A673 (cell line): ENCODE measurements around the gene MN1. TPM values are rescaled to one million over a fixed set of nuclear protein-coding genes. Genes with fewer than 3 reads are reported as not detected.

ENCODE experiments used
- BruUV-seq: library from RNA; stranded (reverse); fragments of 400-500 nt; replicated peaks from 2 replicates; lab custom pipeline; 2021; lab: Mats Ljungman, UMichigan
- CTCF ChIA-PET: fragments of 300-600 bp; sonication (Branson Sonifier 250); formaldehyde crosslinking; loops from one replicate; lab custom pipeline; 2022; ENCODE audit warnings: antibody characterized with exemption; lab: Charles Lee
- POLR2A ChIA-PET: fragments of 300-600 bp; sonication (Branson Sonifier 250); formaldehyde crosslinking; loops from one replicate; lab custom pipeline; 2022; ENCODE audit warnings: antibody characterized with exemption; ENCODE audit not compliant: low non-redundant PET; lab: Charles Lee
- DNase-seq: peaks from one replicate; pipeline ENCODE4 v3.0.0-alpha.2; 2015; ENCODE audit warnings: low spot score
- H3K27ac ChIP-seq: fragments of 200-600 bp; sonication (generic); 2 replicates; pipeline ENCODE4 v1.5.1; 2016; ENCODE audit warnings: mixed run types, low read depth, mild to moderate bottlenecking, mixed read lengths, antibody characterized with exemption, low read length; ENCODE audit not compliant: poor library complexity, severe bottlenecking
- H3K27me3 ChIP-seq: fragments of 200-600 bp; sonication (generic); replicated peaks from 2 replicates; pipeline ENCODE4 v1.6.1; 2017; ENCODE audit warnings: mixed run types, low read depth, mild to moderate bottlenecking, mixed read lengths, antibody characterized with exemption, low read length; ENCODE audit not compliant: insufficient read depth, poor library complexity
- H3K36me3 ChIP-seq: fragments of 200-600 bp; sonication (generic); 2 replicates; pipeline ENCODE4 v1.6.1; 2016; ENCODE audit warnings: mixed run types, mild to moderate bottlenecking, mixed read lengths, antibody characterized with exemption, low read length; ENCODE audit not compliant: insufficient read depth, poor library complexity, severe bottlenecking
- H3K4me1 ChIP-seq: fragments of 200-600 bp; sonication (generic); 2 replicates; pipeline ENCODE4 v1.6.1; 2017; ENCODE audit warnings: mixed run types, mild to moderate bottlenecking, mixed read lengths, antibody characterized with exemption, low read length; ENCODE audit not compliant: insufficient read depth, poor library complexity, severe bottlenecking
- H3K4me3 ChIP-seq: fragments of 200-600 bp; sonication (generic); 2 replicates; pipeline ENCODE4 v1.5.1; 2016; ENCODE audit warnings: low read depth, mixed run types, mild to moderate bottlenecking, mixed read lengths, low read length; ENCODE audit not compliant: poor library complexity, severe bottlenecking
- H3K9me3 ChIP-seq: fragments of 200-600 bp; sonication (generic); 2 replicates; pipeline ENCODE4 v1.6.1; 2016; ENCODE audit warnings: mixed run types, low read depth, mild to moderate bottlenecking, mixed read lengths, antibody characterized with exemption, low read length; ENCODE audit not compliant: poor library complexity, severe bottlenecking
- CTCF ChIP-seq: fragments of 300-800, 200-600 bp; sonication (generic); conservative IDR thresholded peaks from 2 replicates; pipeline ENCODE4 v1.5.1; 2017; ENCODE audit warnings: low read depth, mild to moderate bottlenecking, antibody characterized with exemption, low read length, moderate library complexity, mixed read lengths
- EZH2 ChIP-seq: fragments of 200-600 bp; sonication (generic); IDR thresholded peaks from 2 replicates; pipeline ENCODE4 v1.6.1; 2017; ENCODE audit warnings: borderline replicate concordance, low read depth, mild to moderate bottlenecking, mixed read lengths, antibody characterized with exemption, low read length; ENCODE audit not compliant: poor library complexity, severe bottlenecking
- intact Hi-C: fragments of 100-400 bp; cut with micrococcal nuclease; formaldehyde crosslinking; loops from one replicate; pipeline ENCODE4 v1.10.0; 2022; ENCODE audit not compliant: unreplicated experiment
- total RNA-seq: library from RNA; stranded (reverse); gene quantifications from 2 replicates; pipeline ENCODE4 v1.2.3, GENCODE V29; 2021

MN1 gene
- total RNA-seq, 1 experiment from 2014 or later: 8.4 TPM

- no peak for TF ChIP-seq EZH2
- no peak for TF ChIP-seq CTCF
- peaks cover 6% of the 10 kb centered on the region for H3K36me3 ChIP-seq
- BruUV-seq: no TSS peak
- H3K4me3 ChIP-seq: peak overlapping the region; percentile 23
- H3K27ac ChIP-seq: no peak overlapping the region
- intact Hi-C loops: no loop called here
- peaks cover 27% of the 10 kb centered on the region for H3K4me1 ChIP-seq
- POLR2A ChIA-PET: interaction anchor here (0.6 kb wide), 2 partner anchors 74 to 1109 kb away, joined by 11 to 13 read pairs; no protein-coding TSS in a partner anchor
- no peaks in the 10 kb centered on the region for H3K9me3 ChIP-seq
- H3K27me3 ChIP-seq: no peaks in the 10 kb centered on the region
- no peak for DNase-seq
- CTCF ChIA-PET: no interaction called here
Observed at GRCh38 chr22:27795696-27796517, 5.6 kb downstream of the MN1 start.

GRCh38 chr22:27795053-27795452 lies 6.5 kb downstream of the MN1 start:
- Histone ChIP-seq H3K27ac (no peak overlapping the region), H3K9me3 (no peaks in the 10 kb centered on the region), H3K36me3 (peaks cover 6% of the 10 kb centered on the region), H3K27me3 (no peaks in the 10 kb centered on the region), H3K4me3 (no peak overlapping the region), H3K4me1 (peaks cover 36% of the 10 kb centered on the region)
- ChIA-PET POLR2A (no interaction called here), CTCF (no interaction called here)
- intact Hi-C loops: no loop called here
- no TSS peak for BruUV-seq
- no peak for TF ChIP-seq CTCF
- no peak for TF ChIP-seq EZH2
- no peak for DNase-seq

GRCh38 chr22:27794226-27794625 lies 7.3 kb downstream of the MN1 start:
- Histone ChIP-seq H3K4me1 (peaks cover 37% of the 10 kb centered on the region), H3K36me3 (peaks cover 6% of the 10 kb centered on the region), H3K9me3 (no peaks in the 10 kb centered on the region), H3K27ac (no peak overlapping the region), H3K4me3 (no peak overlapping the region), H3K27me3 (no peaks in the 10 kb centered on the region)
- intact Hi-C loops: no loop called here
- DNase-seq: no peak
- ChIA-PET CTCF (no interaction called here), POLR2A (no interaction called here)
- no peak for TF ChIP-seq CTCF
- BruUV-seq: no TSS peak
